GM23338 (cell line): ENCODE data around the gene PRR36. TPM values are rescaled to one million over a fixed set of nuclear protein-coding genes. Genes with fewer than 3 reads are reported as not detected.

ENCODE experiments used
- ATAC-seq: fragments of 200-7000 bp; cut with Tn5 transposase; 3 replicates; pipeline ENCODE4 v1.9.1; 2020
- DNase-seq: peaks from one replicate; pipeline ENCODE4 v3.0.0-alpha.2; 2015; ENCODE audit warnings: low spot score
- H2AFZ ChIP-seq: fragments of 200-600 bp; sonication (generic); 2 replicates; pipeline ENCODE4 v1.8.0; 2016; ENCODE audit warnings: antibody characterized with exemption, mild to moderate bottlenecking, moderate library complexity
- H3F3A ChIP-seq: fragments of 200-600 bp; sonication (generic); replicated peaks from 2 replicates; pipeline ENCODE4 v1.8.0; 2017; ENCODE audit warnings: antibody characterized with exemption, mixed run types, low read depth
- H3K27ac ChIP-seq: fragments of 200-600 bp; sonication (generic); 2 replicates; pipeline ENCODE4 v1.6.1; 2016; ENCODE audit warnings: low read depth
- H3K27me3 ChIP-seq: fragments of 200-600 bp; sonication (generic); 2 replicates; pipeline ENCODE4 v1.8.0; 2016; ENCODE audit warnings: mild to moderate bottlenecking, mixed run types, moderate library complexity; ENCODE audit not compliant: insufficient read depth
- H3K36me3 ChIP-seq: fragments of 200-600 bp; sonication (generic); 2 replicates; pipeline ENCODE4 v1.8.0; 2016; ENCODE audit warnings: mild to moderate bottlenecking; ENCODE audit not compliant: insufficient read depth
- H3K4me1 ChIP-seq: fragments of 200-600 bp; sonication (generic); 2 replicates; pipeline ENCODE4 v1.8.0; 2016; ENCODE audit warnings: mild to moderate bottlenecking, moderate library complexity; ENCODE audit not compliant: insufficient read depth
- H3K4me2 ChIP-seq: fragments of 200-600 bp; sonication (generic); 2 replicates; pipeline ENCODE4 v1.7.1; 2017; ENCODE audit warnings: mixed run types
- H3K4me3 ChIP-seq: fragments of 200-600 bp; sonication (generic); 2 replicates; pipeline ENCODE4 v1.6.1; 2016; ENCODE audit warnings: mixed run types
- H3K79me2 ChIP-seq: fragments of 200-600 bp; sonication (generic); replicated peaks from 2 replicates; pipeline ENCODE4 v1.8.0; 2017; ENCODE audit warnings: mild to moderate bottlenecking; ENCODE audit not compliant: insufficient read depth
- H3K9me2 ChIP-seq: fragments of 200-600 bp; sonication (generic); 2 replicates; pipeline ENCODE4 v1.8.0; 2017; ENCODE audit not compliant: insufficient read depth
- H4K20me1 ChIP-seq: fragments of 200-600 bp; sonication (generic); replicated peaks from 2 replicates; pipeline ENCODE4 v1.8.0; 2017; ENCODE audit warnings: mild to moderate bottlenecking; ENCODE audit not compliant: insufficient read depth
- H3K27ac Mint-ChIP-seq: 2 replicates; pipeline ENCODE4 v1.8.0; 2020; ENCODE audit warnings: inconsistent platforms, mild to moderate bottlenecking, moderate library complexity, mixed read lengths
- H3K27me3 Mint-ChIP-seq: 3 replicates; pipeline ENCODE4 v1.8.0; 2022; ENCODE audit warnings: low read depth, mild to moderate bottlenecking, moderate library complexity, mixed read lengths, inconsistent platforms; ENCODE audit not compliant: insufficient read depth, poor library complexity
- H3K36me3 Mint-ChIP-seq: 3 replicates; pipeline ENCODE4 v1.8.0; 2021; ENCODE audit warnings: low read depth, mild to moderate bottlenecking, inconsistent platforms, moderate library complexity, mixed read lengths
- H3K4me1 Mint-ChIP-seq: 3 replicates; pipeline ENCODE4 v1.8.0; 2020; ENCODE audit warnings: mild to moderate bottlenecking, inconsistent platforms, mixed read lengths
- H3K4me3 Mint-ChIP-seq: 3 replicates; pipeline ENCODE4 v1.8.0; 2021; ENCODE audit warnings: moderate library complexity, mild to moderate bottlenecking, inconsistent platforms, mixed read lengths
- H3K9me3 Mint-ChIP-seq: 3 replicates; pipeline ENCODE4 v1.8.0; 2020; ENCODE audit warnings: moderate library complexity, mild to moderate bottlenecking, inconsistent platforms, mixed read lengths
- CREB1 ChIP-seq: fragments of 250-450 bp; sonication (Bioruptor Pico); IDR thresholded peaks from 2 replicates; pipeline ENCODE4 v1.5.0; 2020; ENCODE audit warnings: low read depth, mild to moderate bottlenecking, moderate library complexity
- CTCF ChIP-seq, 2 experiments: fragments of 200-600 bp in 1 of 2; sonication (generic) in 1 of 2; conservative IDR thresholded peaks; 2 replicates each; pipeline versions ENCODE4 v1.5.1 to v1.6.1; 2016 to 2017; ENCODE audit warnings: antibody characterized with exemption in 2 of 2, low read depth in 2 of 2, mild to moderate bottlenecking in 2 of 2, moderate library complexity in 1 of 2
- ETS1 ChIP-seq: IDR thresholded peaks from 2 replicates; pipeline ENCODE4 v1.6.1; 2016; ENCODE audit warnings: antibody characterized with exemption
- EZH2 ChIP-seq: fragments of 200-600 bp; sonication (generic); IDR thresholded peaks from one replicate; pipeline ENCODE4 v1.8.0; 2017; ENCODE audit warnings: antibody characterized with exemption, mild to moderate bottlenecking, low read depth; ENCODE audit not compliant: unreplicated experiment
- EZH2phosphoT487 ChIP-seq: fragments of 200-600 bp; sonication (generic); IDR thresholded peaks from one replicate; pipeline ENCODE4 v1.8.1; 2018; ENCODE audit warnings: antibody characterized with exemption; ENCODE audit not compliant: unreplicated experiment
- NANOG ChIP-seq: IDR thresholded peaks from 2 replicates; pipeline ENCODE4 v1.6.1; 2016; ENCODE audit warnings: antibody characterized with exemption, borderline replicate concordance
- REST ChIP-seq: IDR thresholded peaks from one replicate; pipeline ENCODE4 v1.6.1; 2018; ENCODE audit warnings: antibody characterized with exemption; ENCODE audit not compliant: unreplicated experiment
- STAT1 ChIP-seq: IDR thresholded peaks from one replicate; pipeline ENCODE4 v1.6.1; 2016; ENCODE audit warnings: antibody characterized with exemption; ENCODE audit not compliant: unreplicated experiment
- ZNF114 ChIP-seq: fragments of 250-450 bp; sonication (Bioruptor Pico); IDR thresholded peaks from 2 replicates; pipeline ENCODE4 v1.5.0; 2020; ENCODE audit warnings: mild to moderate bottlenecking, moderate library complexity
- polyA plus RNA-seq: library from polyadenylated mRNA; unstranded; fragments of >200 nt; fragmentation: Nextera tagmentation; extraction: Ambion mirVana; gene quantifications from 2 replicates; pipeline ENCODE4 v1.2.1, GENCODE V29; 2016
- total RNA-seq: library from RNA; depleted of rRNA; stranded (reverse); fragments of >200 nt; shearing (Covaris generic); gene quantifications from 2 replicates; pipeline ENCODE4 v1.2.3, GENCODE V29; 2014

Gene PRR36
- total and polyA plus RNA-seq, 2 experiments from 2014 or later = 17.6 to 17.9 TPM

GRCh38 chr19:7852851-7853769, 21.1 kb downstream of the PRR36 start:
- no peaks in the 10 kb centered on the region; the same call in 2 of the 3 replicates for H3K36me3 Mint-ChIP-seq
- no peak overlapping the region for H3K27ac ChIP-seq
- peaks cover 22% of the 10 kb centered on the region for H3K27me3 Mint-ChIP-seq
- H3K9me2 ChIP-seq = no peaks in the 10 kb centered on the region
- H3F3A ChIP-seq = no peaks in the 10 kb centered on the region
- peaks cover 23% of the 10 kb centered on the region for H3K4me1 Mint-ChIP-seq
- no peaks in the 10 kb centered on the region for H3K9me3 Mint-ChIP-seq
- peak overlapping the region; percentile 39; the same call in 2 of the 3 replicates for H3K4me3 Mint-ChIP-seq
- H3K79me2 ChIP-seq = no peaks in the 10 kb centered on the region
- peak overlapping the region; percentile 55 for H3K4me3 ChIP-seq
- H3K4me1 ChIP-seq = peaks cover 13% of the 10 kb centered on the region; the same call in 1 of the 2 replicates
- peak overlapping the region; percentile 90 for H2AFZ ChIP-seq
- DNase-seq (peak; percentile 97), ATAC-seq (peak; percentile 84)
- no peak overlapping the region for H3K27ac Mint-ChIP-seq
- TF ChIP-seq EZH2 (no peak), CREB1 (CRISPR knock-in tag) (peak; percentile 52; the same call in 1 of the 2 replicates), NANOG (no peak), CTCF (conservative IDR thresholded peaks at IDR 0.05; ENCODE audit: low read depth in 2 of 2) (peak; percentile 72 to 95)
- peak overlapping the region; percentile 83 for H3K4me2 ChIP-seq
- no peaks in the 10 kb centered on the region for H4K20me1 ChIP-seq
- H3K27me3 ChIP-seq = no peaks in the 10 kb centered on the region; the same call in 1 of the 2 replicates
- H3K36me3 ChIP-seq = no peaks in the 10 kb centered on the region

GRCh38 chr19:7851623-7852500, 22.3 kb downstream of the PRR36 start:
- Histone ChIP-seq H3K9me2 (no peaks in the 10 kb centered on the region), H3K36me3 (no peaks in the 10 kb centered on the region), H3K27ac (no peak overlapping the region), H3K79me2 (no peaks in the 10 kb centered on the region), H3K27me3 (no peaks in the 10 kb centered on the region; the same call in 1 of the 2 replicates), H4K20me1 (no peaks in the 10 kb centered on the region), H3K4me3 (no peak overlapping the region), H3F3A (no peaks in the 10 kb centered on the region), H2AFZ (no peak overlapping the region), H3K4me2 (no peak overlapping the region), H3K4me1 (peaks cover 6% of the 10 kb centered on the region; the same call in 1 of the 2 replicates)
- no peaks in the 10 kb centered on the region for H3K9me3 Mint-ChIP-seq
- H3K4me1 Mint-ChIP-seq = peaks cover 17% of the 10 kb centered on the region
- TF ChIP-seq CTCF (conservative IDR thresholded peaks at IDR 0.05; ENCODE audit: low read depth in 2 of 2) (no peak), ETS1 (no peak), ZNF114 (CRISPR knock-in tag) (no peak), REST (no peak), CREB1 (CRISPR knock-in tag) (no peak), STAT1 (no peak), EZH2 (no peak), EZH2phosphoT487 (no peak)
- H3K36me3 Mint-ChIP-seq = no peaks in the 10 kb centered on the region; the same call in 2 of the 3 replicates
- peaks cover 19% of the 10 kb centered on the region for H3K27me3 Mint-ChIP-seq
- no peak overlapping the region for H3K4me3 Mint-ChIP-seq
- ATAC-seq (no peak), DNase-seq (no peak)
- H3K27ac Mint-ChIP-seq = no peak overlapping the region
